Mammary epithelial cell (primary cell): Measurements from ENCODE around the gene BMI1.

Source experiments
- EZH2 ChIP-seq: IDR thresholded peaks from 2 replicates; pipeline ENCODE4 v1.6.1; 2012; ENCODE audit warnings: low read length, inconsistent platforms, borderline replicate concordance
- TF ChIP-seq, protein P1 (sequence below), 2 donors: IDR thresholded peaks in 1 of 2; conservative IDR thresholded peaks in 1 of 2; 2 replicates each; pipeline ENCODE4 v1.5.1; 2011 to 2012; ENCODE audit warnings: inconsistent platforms in 2 of 2, low read length in 2 of 2, mild to moderate bottlenecking in 2 of 2, control low read depth in 1 of 2, low read depth in 1 of 2; ENCODE audit not compliant: insufficient read depth in 1 of 2; ENCODE audit errors: extremely low read depth in 1 of 2

DNA sequence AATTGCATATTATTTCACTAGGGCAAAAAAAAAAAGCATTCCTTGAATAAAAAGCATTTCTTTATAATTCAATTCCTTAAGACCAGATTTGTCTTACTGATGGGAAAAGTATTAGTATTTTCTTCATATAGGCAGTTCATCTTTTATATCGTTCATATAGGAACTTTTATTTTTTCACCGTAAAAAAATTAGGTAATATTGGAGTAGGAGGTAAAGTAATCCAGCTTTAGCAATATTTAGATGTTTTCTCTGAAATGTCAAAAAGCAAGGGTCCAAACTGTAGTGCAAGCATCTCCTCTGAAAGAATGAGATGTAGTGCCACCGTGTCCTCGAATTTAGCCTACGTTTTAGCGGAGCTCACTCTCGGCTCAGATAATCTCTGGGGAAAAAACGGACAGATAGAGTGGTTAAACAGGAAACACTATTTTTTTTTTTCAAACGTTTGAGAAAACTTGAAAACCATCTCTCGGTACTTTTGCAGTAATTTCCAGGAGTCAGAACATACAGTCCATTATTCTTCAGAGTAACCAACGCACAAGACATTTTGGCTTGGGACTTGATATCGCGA lies 18.9 kb downstream of the BMI1 start:
- TF ChIP-seq, protein P1, sequence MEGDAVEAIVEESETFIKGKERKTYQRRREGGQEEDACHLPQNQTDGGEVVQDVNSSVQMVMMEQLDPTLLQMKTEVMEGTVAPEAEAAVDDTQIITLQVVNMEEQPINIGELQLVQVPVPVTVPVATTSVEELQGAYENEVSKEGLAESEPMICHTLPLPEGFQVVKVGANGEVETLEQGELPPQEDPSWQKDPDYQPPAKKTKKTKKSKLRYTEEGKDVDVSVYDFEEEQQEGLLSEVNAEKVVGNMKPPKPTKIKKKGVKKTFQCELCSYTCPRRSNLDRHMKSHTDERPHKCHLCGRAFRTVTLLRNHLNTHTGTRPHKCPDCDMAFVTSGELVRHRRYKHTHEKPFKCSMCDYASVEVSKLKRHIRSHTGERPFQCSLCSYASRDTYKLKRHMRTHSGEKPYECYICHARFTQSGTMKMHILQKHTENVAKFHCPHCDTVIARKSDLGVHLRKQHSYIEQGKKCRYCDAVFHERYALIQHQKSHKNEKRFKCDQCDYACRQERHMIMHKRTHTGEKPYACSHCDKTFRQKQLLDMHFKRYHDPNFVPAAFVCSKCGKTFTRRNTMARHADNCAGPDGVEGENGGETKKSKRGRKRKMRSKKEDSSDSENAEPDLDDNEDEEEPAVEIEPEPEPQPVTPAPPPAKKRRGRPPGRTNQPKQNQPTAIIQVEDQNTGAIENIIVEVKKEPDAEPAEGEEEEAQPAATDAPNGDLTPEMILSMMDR (conservative IDR thresholded peaks at IDR 0.05 in 1 of 2, IDR thresholded peaks at IDR 0.05 in 1 of 2; ENCODE audit: extremely low read depth in 1 of 2, insufficient read depth in 1 of 2, low read depth in 1 of 2, low read length in 2 of 2), result no peak
- no peak for TF ChIP-seq EZH2
